ENCODE measurements around the gene MAGEB1.

DNA sequence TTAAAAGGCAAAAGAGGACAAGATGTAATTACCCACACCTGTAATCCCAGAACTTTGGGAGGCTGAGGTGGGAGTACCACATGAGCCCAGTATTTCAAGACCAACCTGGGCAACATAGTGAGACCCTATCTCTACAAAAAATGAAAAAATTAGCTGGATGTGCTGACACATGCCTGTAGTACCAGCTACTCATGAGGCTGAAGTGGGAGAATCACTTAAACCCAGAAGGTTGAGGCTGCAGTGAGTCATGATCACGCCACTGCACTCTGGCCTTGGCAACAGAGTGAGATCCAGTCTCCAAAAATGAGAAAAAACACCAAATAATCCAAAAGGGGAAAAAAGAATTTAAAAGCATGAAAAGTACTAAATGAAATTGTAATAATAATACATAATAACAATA is 31.4 kb downstream of the MAGEB1 start:
- TF ChIP-seq, protein P1, sequence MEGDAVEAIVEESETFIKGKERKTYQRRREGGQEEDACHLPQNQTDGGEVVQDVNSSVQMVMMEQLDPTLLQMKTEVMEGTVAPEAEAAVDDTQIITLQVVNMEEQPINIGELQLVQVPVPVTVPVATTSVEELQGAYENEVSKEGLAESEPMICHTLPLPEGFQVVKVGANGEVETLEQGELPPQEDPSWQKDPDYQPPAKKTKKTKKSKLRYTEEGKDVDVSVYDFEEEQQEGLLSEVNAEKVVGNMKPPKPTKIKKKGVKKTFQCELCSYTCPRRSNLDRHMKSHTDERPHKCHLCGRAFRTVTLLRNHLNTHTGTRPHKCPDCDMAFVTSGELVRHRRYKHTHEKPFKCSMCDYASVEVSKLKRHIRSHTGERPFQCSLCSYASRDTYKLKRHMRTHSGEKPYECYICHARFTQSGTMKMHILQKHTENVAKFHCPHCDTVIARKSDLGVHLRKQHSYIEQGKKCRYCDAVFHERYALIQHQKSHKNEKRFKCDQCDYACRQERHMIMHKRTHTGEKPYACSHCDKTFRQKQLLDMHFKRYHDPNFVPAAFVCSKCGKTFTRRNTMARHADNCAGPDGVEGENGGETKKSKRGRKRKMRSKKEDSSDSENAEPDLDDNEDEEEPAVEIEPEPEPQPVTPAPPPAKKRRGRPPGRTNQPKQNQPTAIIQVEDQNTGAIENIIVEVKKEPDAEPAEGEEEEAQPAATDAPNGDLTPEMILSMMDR (IDR thresholded peaks at IDR 0.05) = no peak
- no peak for TF ChIP-seq POLR2A (IDR thresholded peaks at IDR 0.05)
